K562 (cell line): ENCODE results near the gene S100P. TPM values are rescaled to one million over a fixed set of nuclear protein-coding genes. Genes with fewer than 3 reads are reported as not detected.

Experiments used
- ASH1L ChIP-seq: fragments of 450-650 bp; IDR thresholded peaks from 2 replicates; pipeline ENCODE4 v1.6.1; 2018; ENCODE audit warnings: borderline replicate concordance, mild to moderate bottlenecking, low read depth; ENCODE audit not compliant: partially characterized antibody
- FOXK2 ChIP-seq, 2 experiments: fragments of 450-650 bp; IDR thresholded peaks in 1 of 2; conservative IDR thresholded peaks in 1 of 2; 2 replicates each; pipeline ENCODE4 v1.6.1; 2016; ENCODE audit warnings: low read depth in 2 of 2, mild to moderate bottlenecking in 1 of 2
- ILK ChIP-seq: fragments of 450-650 bp; IDR thresholded peaks from 2 replicates; pipeline ENCODE4 v1.6.1; 2016; ENCODE audit warnings: missing genetic modification characterization, low read depth, mild to moderate bottlenecking, missing compliant biosample characterization, moderate library complexity, borderline replicate concordance
- NFRKB ChIP-seq: fragments of 450-650 bp; IDR thresholded peaks from 2 replicates; pipeline ENCODE4 v1.6.1; 2016; ENCODE audit warnings: low read depth
- OTX1 ChIP-seq: fragments of 450-650 bp; formaldehyde crosslinking; IDR thresholded peaks from 2 replicates; pipeline ENCODE4 v1.4.0; 2022; ENCODE audit warnings: mild to moderate bottlenecking
- RBM15 ChIP-seq: fragments of 200-400 bp; formaldehyde crosslinking; IDR thresholded peaks from 2 replicates; pipeline ENCODE4 v1.6.1; 2018; ENCODE audit warnings: mild to moderate bottlenecking, low read length, moderate library complexity; ENCODE audit not compliant: insufficient read depth
- ZBTB7A ChIP-seq: IDR thresholded peaks from 2 replicates; pipeline ENCODE4 v1.6.1; 2011; ENCODE audit warnings: low read depth, mild to moderate bottlenecking, low read length, moderate library complexity, borderline replicate concordance; ENCODE audit not compliant: control insufficient read depth
- ZFP30 ChIP-seq: fragments of 250-450 bp; sonication (Bioruptor Pico); IDR thresholded peaks from 2 replicates; pipeline ENCODE4 v1.8.0; 2022; ENCODE audit warnings: moderate library complexity, mild to moderate bottlenecking, inconsistent platforms, borderline replicate concordance
- ZNF133 ChIP-seq: fragments of 250-450 bp; sonication (Bioruptor Pico); IDR thresholded peaks from 2 replicates; pipeline ENCODE4 v1.4.0; 2020; ENCODE audit warnings: mild to moderate bottlenecking
- ZNF785 ChIP-seq: fragments of 250-450 bp; sonication (Bioruptor Pico); IDR thresholded peaks from 2 replicates; pipeline ENCODE4 v1.4.0; 2020; ENCODE audit warnings: mild to moderate bottlenecking
- polyA plus RNA-seq, 8 experiments: library from polyadenylated mRNA; depleted of rRNA in 4 of 8; stranded (reverse) in 5 of 8; unstranded in 3 of 8; fragments of >200 nt; fragmentation: Nextera tagmentation in 2 of 8; fragmentation: Illumina TruSeq in 1 of 8; extraction: Ambion mirVana in 2 of 8; extraction: Trizol in 1 of 8; gene quantifications; 2 replicates each; pipeline versions ENCODE4 v1.2.1 to v1.2.3, GENCODE V29; 2011 to 2014; ENCODE audit warnings: inconsistent platforms in 1 of 8, missing spikeins in 1 of 8
- total RNA-seq, 7 experiments: library from RNA; depleted of rRNA in 6 of 7; stranded (reverse); fragments of >200 nt in 6 of 7; fragmentation: Illumina TruSeq in 2 of 7; extraction: Trizol in 2 of 7; gene quantifications; 2 replicates each; pipeline versions ENCODE4 v1.2.1 to v1.2.3, GENCODE V29; 2011 to 2021; ENCODE audit warnings: low replicate concordance in 1 of 7
- TF ChIP-seq, protein P1 (sequence below): fragments of 450-650 bp; IDR thresholded peaks from 2 replicates; pipeline ENCODE4 v1.6.1; 2016; ENCODE audit warnings: low read depth
- TF ChIP-seq, protein P2 (sequence below): sonication (generic); formaldehyde crosslinking; IDR thresholded peaks from 2 replicates; pipeline ENCODE4 v1.9.0; 2022; ENCODE audit warnings: mild to moderate bottlenecking, missing genetic modification reagents
- TF ChIP-seq, protein P3 (sequence below): IDR thresholded peaks from 2 replicates; pipeline ENCODE4 v1.6.1; 2011; ENCODE audit warnings: borderline replicate concordance, low read depth, mild to moderate bottlenecking, moderate library complexity, low read length; ENCODE audit not compliant: insufficient read depth, poor library complexity, severe bottlenecking
- TF ChIP-seq, protein P4 (sequence below): fragments of 250-450 bp; sonication (Bioruptor Pico); IDR thresholded peaks from 2 replicates; pipeline ENCODE4 v1.8.0; 2021; ENCODE audit warnings: borderline replicate concordance, mild to moderate bottlenecking, moderate library complexity; ENCODE audit not compliant: poor library complexity, severe bottlenecking

The S100P gene
- total and polyA plus RNA-seq, 9 of the 15 experiments (the other 6 are each of a cell fraction or from before 2014, with no cell fraction given) = 4.1 to 23.8 (median 7.5) TPM

DNA sequence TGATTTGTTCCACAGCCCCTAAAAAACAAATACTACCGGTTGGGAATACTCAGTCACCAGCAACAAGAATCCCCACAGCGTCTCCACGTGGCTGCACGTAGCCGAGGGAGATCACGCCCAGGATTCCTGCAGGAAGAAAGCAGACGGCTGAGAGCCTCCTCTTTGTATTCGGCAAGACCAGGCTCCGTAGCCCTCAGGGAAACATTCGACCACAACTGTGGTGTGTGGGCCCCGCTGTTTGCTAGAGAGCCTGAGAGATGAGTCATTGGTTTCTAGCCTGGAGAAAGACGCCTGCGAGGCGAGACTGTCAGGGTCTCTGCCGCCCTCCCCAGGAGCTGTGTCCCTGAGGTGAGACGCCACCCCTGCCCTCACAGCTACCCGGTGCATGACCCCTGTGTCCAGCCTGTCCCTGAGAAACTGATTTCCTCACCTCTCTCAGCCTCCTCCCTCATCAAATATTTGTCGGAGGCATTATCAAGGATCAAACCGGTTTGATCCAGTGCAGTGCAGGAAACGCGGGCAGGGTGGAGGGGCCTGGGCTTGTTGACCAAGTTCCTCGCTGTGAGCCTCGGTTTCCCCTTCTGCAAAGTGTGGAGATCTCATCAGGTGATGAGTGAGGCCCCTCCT is 4.7 kb upstream of the S100P start (continued):
- TF ChIP-seq, protein P1, sequence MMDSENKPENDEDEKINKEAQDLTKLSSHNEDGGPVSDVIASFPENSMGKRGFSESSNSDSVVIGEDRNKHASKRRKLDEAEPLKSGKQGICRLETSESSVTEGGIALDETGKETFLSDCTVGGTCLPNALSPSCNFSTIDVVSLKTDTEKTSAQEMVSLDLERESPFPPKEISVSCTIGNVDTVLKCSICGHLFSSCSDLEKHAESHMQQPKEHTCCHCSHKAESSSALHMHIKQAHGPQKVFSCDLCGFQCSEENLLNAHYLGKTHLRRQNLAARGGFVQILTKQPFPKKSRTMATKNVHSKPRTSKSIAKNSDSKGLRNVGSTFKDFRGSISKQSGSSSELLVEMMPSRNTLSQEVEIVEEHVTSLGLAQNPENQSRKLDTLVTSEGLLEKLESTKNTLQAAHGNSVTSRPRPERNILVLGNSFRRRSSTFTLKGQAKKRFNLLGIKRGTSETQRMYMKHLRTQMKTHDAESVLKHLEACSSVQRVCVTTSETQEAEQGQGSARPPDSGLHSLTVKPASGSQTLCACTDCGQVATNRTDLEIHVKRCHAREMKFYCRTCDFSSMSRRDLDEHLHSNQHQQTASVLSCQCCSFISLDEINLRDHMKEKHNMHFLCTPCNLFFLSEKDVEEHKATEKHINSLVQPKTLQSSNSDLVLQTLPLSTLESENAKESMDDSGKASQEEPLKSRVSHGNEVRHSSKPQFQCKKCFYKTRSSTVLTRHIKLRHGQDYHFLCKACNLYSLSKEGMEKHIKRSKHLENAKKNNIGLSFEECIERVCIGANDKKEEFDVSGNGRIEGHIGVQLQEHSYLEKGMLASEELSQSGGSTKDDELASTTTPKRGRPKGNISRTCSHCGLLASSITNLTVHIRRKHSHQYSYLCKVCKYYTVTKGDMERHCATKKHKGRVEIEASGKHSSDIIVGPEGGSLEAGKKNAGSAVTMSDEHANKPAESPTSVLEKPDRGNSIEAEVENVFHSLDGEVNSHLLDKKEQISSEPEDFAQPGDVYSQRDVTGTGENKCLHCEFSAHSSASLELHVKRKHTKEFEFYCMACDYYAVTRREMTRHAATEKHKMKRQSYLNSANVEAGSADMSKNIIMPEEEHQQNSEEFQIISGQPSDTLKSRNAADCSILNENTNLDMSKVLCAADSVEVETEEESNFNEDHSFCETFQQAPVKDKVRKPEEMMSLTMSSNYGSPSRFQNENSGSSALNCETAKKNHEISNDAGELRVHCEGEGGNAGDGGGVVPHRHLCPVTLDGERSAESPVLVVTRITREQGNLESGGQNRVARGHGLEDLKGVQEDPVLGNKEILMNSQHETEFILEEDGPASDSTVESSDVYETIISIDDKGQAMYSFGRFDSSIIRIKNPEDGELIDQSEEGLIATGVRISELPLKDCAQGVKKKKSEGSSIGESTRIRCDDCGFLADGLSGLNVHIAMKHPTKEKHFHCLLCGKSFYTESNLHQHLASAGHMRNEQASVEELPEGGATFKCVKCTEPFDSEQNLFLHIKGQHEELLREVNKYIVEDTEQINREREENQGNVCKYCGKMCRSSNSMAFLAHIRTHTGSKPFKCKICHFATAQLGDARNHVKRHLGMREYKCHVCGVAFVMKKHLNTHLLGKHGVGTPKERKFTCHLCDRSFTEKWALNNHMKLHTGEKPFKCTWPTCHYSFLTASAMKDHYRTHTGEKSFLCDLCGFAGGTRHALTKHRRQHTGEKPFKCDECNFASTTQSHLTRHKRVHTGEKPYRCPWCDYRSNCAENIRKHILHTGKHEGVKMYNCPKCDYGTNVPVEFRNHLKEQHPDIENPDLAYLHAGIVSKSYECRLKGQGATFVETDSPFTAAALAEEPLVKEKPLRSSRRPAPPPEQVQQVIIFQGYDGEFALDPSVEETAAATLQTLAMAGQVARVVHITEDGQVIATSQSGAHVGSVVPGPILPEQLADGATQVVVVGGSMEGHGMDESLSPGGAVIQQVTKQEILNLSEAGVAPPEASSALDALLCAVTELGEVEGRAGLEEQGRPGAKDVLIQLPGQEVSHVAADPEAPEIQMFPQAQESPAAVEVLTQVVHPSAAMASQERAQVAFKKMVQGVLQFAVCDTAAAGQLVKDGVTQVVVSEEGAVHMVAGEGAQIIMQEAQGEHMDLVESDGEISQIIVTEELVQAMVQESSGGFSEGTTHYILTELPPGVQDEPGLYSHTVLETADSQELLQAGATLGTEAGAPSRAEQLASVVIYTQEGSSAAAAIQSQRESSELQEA = no peak
- TF ChIP-seq, protein P2, sequence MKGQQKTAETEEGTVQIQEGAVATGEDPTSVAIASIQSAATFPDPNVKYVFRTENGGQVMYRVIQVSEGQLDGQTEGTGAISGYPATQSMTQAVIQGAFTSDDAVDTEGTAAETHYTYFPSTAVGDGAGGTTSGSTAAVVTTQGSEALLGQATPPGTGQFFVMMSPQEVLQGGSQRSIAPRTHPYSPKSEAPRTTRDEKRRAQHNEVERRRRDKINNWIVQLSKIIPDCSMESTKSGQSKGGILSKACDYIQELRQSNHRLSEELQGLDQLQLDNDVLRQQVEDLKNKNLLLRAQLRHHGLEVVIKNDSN = peak; percentile 40; the same call in 1 of the 2 replicates
- TF ChIP-seq RBM15 (no peak), OTX1 (no peak), ZFP30 (CRISPR knock-in tag) (no peak), NFRKB (no peak; the same call in 1 of the 2 replicates), ASH1L (no peak), ILK (tag) (no peak), ZNF133 (no peak), ZBTB7A (peak; percentile 86), ZNF785 (CRISPR knock-in tag) (no peak), FOXK2 (conservative IDR thresholded peaks at IDR 0.05 in 1 of 2, IDR thresholded peaks at IDR 0.05 in 1 of 2; ENCODE audit: low read depth in 2 of 2) (peak in 1 of 2 experiments; percentile 14; a peak in 1 of 4 replicates)
- TF ChIP-seq, protein P3, sequence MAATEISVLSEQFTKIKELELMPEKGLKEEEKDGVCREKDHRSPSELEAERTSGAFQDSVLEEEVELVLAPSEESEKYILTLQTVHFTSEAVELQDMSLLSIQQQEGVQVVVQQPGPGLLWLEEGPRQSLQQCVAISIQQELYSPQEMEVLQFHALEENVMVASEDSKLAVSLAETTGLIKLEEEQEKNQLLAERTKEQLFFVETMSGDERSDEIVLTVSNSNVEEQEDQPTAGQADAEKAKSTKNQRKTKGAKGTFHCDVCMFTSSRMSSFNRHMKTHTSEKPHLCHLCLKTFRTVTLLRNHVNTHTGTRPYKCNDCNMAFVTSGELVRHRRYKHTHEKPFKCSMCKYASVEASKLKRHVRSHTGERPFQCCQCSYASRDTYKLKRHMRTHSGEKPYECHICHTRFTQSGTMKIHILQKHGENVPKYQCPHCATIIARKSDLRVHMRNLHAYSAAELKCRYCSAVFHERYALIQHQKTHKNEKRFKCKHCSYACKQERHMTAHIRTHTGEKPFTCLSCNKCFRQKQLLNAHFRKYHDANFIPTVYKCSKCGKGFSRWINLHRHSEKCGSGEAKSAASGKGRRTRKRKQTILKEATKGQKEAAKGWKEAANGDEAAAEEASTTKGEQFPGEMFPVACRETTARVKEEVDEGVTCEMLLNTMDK = no peak
- TF ChIP-seq, protein P4, sequence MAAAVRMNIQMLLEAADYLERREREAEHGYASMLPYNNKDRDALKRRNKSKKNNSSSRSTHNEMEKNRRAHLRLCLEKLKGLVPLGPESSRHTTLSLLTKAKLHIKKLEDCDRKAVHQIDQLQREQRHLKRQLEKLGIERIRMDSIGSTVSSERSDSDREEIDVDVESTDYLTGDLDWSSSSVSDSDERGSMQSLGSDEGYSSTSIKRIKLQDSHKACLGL (CRISPR knock-in tag) = no peak
